Measurements from ENCODE around the gene SHISA7.

GRCh38 chr19:55482967-55483705, 40.0 kb upstream of the SHISA7 start:
- TF ChIP-seq CTCF (IDR thresholded peaks at IDR 0.05) (no peak), EZH2 (IDR thresholded peaks at IDR 0.05) (no peak), EZH2phosphoT487 (IDR thresholded peaks at IDR 0.05) (no peak)
